Keratinocyte (primary cell): ENCODE measurements around the gene DENND5A.

Experiments used
- EZH2 ChIP-seq: IDR thresholded peaks from one replicate; pipeline ENCODE4 v1.6.1; 2012; ENCODE audit warnings: inconsistent platforms, mild to moderate bottlenecking, low read length, moderate library complexity
- TF ChIP-seq, protein P1 (sequence below), 3 experiments: IDR thresholded peaks in 1 of 3; conservative IDR thresholded peaks in 1 of 3; optimal IDR thresholded peaks in 1 of 3; 2 replicates in 2 of 3; 3 replicates in 1 of 3; pipeline versions ENCODE3 to v1.5.1; 2011; ENCODE audit warnings: low read length in 3 of 3, mild to moderate bottlenecking in 3 of 3, moderate library complexity in 2 of 3, control low read depth in 1 of 3, inconsistent platforms in 1 of 3; ENCODE audit not compliant: insufficient read depth in 2 of 3; ENCODE audit errors: extremely low read depth in 1 of 3

DNA sequence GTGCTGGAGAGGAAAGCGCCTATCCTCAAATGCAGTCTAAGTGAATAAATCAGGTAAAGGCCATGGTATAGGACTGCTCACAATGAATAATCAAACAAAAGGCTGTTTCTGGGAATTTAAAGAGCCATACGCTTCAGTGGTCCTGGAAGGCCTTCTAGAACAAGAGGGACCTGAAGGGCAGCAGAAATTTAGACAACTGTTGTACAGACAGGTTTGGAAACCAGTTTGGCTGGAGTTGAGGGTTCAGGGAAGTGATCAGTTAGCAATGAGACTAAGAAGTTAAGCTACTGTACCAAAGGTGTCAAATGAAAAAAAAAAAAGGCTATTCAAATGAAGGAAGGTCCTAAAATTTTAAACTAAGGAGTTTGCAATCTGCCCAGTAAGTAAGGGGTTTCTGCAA is 117.1 kb downstream of the DENND5A start:
- TF ChIP-seq, protein P1, sequence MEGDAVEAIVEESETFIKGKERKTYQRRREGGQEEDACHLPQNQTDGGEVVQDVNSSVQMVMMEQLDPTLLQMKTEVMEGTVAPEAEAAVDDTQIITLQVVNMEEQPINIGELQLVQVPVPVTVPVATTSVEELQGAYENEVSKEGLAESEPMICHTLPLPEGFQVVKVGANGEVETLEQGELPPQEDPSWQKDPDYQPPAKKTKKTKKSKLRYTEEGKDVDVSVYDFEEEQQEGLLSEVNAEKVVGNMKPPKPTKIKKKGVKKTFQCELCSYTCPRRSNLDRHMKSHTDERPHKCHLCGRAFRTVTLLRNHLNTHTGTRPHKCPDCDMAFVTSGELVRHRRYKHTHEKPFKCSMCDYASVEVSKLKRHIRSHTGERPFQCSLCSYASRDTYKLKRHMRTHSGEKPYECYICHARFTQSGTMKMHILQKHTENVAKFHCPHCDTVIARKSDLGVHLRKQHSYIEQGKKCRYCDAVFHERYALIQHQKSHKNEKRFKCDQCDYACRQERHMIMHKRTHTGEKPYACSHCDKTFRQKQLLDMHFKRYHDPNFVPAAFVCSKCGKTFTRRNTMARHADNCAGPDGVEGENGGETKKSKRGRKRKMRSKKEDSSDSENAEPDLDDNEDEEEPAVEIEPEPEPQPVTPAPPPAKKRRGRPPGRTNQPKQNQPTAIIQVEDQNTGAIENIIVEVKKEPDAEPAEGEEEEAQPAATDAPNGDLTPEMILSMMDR (optimal IDR thresholded peaks at IDR 0.05 in 1 of 3, IDR thresholded peaks at IDR 0.05 in 1 of 3, conservative IDR thresholded peaks at IDR 0.05 in 1 of 3; ENCODE audit: extremely low read depth in 1 of 3, insufficient read depth in 2 of 3, low read length in 3 of 3) = no peak
- TF ChIP-seq EZH2 = no peak
